GM19397 (cell line): Measurements from ENCODE around the gene HEMK1.

Experiments
- ATAC-seq: cut with Tn5 transposase; IDR thresholded peaks from one replicate; pipeline ENCODE4 v1.9.1; 2021; ENCODE audit warnings: mild to moderate bottlenecking, moderate library complexity; ENCODE audit not compliant: unreplicated experiment

HEMK1 gene

GRCh38 chr3:50612234-50612882, 43.0 kb downstream of the HEMK1 start:
- no peak for ATAC-seq

- ATAC-seq, result no peak
These were observed 43.9 kb downstream of the HEMK1 start for GRCh38 chr3:50612970-50613846.

GRCh38 chr3:50615190-50615589, 45.9 kb downstream of the HEMK1 start:
- ATAC-seq, result no peak

- ATAC-seq, result no peak
These were observed 46.9 kb downstream of the HEMK1 start for GRCh38 chr3:50616003-50616769.

GRCh38 chr3:50616770-50617095, 47.4 kb downstream of the HEMK1 start:
- ATAC-seq, result peak; percentile 62

GRCh38 chr3:50617096-50617791, 47.9 kb downstream of the HEMK1 start, which contains the start of gene MAPKAPK3:
TSS of gene MAPKAPK3 (plus strand) at chr3:50617151. CDS start at chr3:50617566, 415 bp downstream.
- ATAC-seq, result peak; percentile 14

- no peak for ATAC-seq
These were observed 48.7 kb downstream of the HEMK1 start for GRCh38 chr3:50617911-50618481.

- ATAC-seq, result no peak
These were observed 51.1 kb downstream of the HEMK1 start for GRCh38 chr3:50620420-50620819.

GRCh38 chr3:50620820-50621219, 51.5 kb downstream of the HEMK1 start:
- ATAC-seq, result no peak

GRCh38 chr3:50622881-50623280, 53.6 kb downstream of the HEMK1 start:
- no peak for ATAC-seq

- peak; percentile 42 for ATAC-seq
These were observed 54.6 kb downstream of the HEMK1 start for GRCh38 chr3:50623840-50624474.

GRCh38 chr3:50624634-50625033, 55.3 kb downstream of the HEMK1 start:
- no peak for ATAC-seq

GRCh38 chr3:50625231-50626182, 56.2 kb downstream of the HEMK1 start:
- ATAC-seq, result no peak

- ATAC-seq, result no peak
These were observed 57.1 kb downstream of the HEMK1 start for GRCh38 chr3:50626401-50626800.

- no peak for ATAC-seq
These were observed 58.2 kb downstream of the HEMK1 start for GRCh38 chr3:50627407-50628051.

GRCh38 chr3:50628601-50629000, 59.3 kb downstream of the HEMK1 start:
- ATAC-seq, result no peak

- ATAC-seq, result no peak
These were observed 61.1 kb downstream of the HEMK1 start for GRCh38 chr3:50630394-50630793.

GRCh38 chr3:50630877-50631276, 61.6 kb downstream of the HEMK1 start:
- no peak for ATAC-seq
